Measurements from ENCODE around the gene ZP1.

Gene ZP1

GRCh38 chr11:60910281-60910687, 42.9 kb downstream of the ZP1 start:
- no peak for DNase-seq (ENCODE audit: low read depth)

DNA sequence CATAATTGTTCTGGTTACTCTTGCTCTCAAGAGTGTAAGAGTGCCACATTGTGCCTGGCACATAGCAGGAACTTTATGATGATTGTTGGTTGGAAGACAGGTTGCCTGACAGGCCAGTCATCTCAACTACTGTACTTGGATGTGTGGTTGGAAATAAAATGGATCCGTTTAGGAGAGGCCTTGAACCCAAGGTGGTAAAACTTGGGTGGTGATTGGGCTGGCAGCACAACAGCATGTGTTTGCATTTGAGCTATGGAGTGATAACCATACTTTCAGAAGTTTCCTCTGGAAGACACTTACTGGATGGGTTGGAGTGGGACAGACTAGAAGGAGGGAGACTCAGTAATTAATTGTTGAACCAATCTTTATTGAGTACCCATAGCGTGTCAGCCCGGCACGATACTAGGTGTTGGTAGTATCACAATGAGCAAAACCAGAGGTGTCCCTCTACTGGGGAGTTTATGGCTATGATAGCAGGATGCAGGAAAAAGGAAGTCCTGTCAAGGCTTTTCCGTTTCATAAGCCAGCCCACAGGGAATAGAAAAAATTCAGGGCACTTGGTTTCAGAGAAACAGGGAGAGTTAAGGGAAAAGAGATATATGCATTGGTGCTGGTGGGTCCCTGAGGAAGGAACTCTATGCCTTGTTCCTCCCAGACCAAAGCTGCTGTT, 43.5 kb downstream of the ZP1 start:
- DNase-seq (ENCODE audit: low read depth) = no peak

- no peak for DNase-seq (ENCODE audit: low read depth)
Measured at GRCh38 chr11:60912223-60912850, 45.0 kb downstream of the ZP1 start.

GRCh38 chr11:60912851-60913528, 45.6 kb downstream of the ZP1 start:
- DNase-seq (ENCODE audit: low read depth) = no peak

- peak; percentile 86 for DNase-seq (ENCODE audit: low read depth)
Measured at GRCh38 chr11:60913793-60914632, 46.7 kb downstream of the ZP1 start, which contains the start of gene TMEM109. Gene TMEM109, plus strand, starts transcription at chr11:60914158. Its CDS starts 5,536 bp downstream, at chr11:60919694.

DNA sequence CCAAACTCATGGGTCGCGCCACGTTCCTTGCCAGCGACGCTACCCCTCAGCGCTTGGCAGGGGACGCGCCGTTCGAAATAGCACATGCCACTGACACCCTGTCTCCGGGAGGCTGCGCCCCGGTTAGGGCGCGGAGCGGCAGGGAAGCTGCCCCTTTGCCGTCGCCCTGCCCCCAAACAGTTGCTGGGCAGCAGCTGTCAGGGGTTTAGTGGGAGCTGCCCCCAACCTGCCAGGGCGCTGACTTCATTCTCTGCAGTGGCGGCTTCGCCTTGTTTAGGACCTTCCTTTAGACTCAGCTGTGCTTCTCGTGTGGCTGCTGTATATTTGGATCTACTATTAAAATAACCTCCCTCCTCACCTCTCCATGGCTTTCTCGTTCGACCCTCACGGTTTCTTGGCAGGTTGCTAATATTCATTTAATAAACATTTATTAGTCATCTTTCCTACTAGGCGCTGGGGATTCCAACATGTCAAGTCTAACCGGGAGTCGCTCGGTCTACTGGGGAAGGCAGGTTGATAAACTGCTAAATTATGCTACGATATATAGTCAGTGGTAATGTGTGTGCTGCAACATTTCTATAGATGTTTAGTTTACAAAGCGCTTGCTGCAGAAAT, 47.4 kb downstream of the ZP1 start:
- DNase-seq (ENCODE audit: low read depth) = peak; percentile 34

- DNase-seq (ENCODE audit: low read depth) = peak; percentile 29
Measured at GRCh38 chr11:60915248-60915914, 48.0 kb downstream of the ZP1 start.

DNA sequence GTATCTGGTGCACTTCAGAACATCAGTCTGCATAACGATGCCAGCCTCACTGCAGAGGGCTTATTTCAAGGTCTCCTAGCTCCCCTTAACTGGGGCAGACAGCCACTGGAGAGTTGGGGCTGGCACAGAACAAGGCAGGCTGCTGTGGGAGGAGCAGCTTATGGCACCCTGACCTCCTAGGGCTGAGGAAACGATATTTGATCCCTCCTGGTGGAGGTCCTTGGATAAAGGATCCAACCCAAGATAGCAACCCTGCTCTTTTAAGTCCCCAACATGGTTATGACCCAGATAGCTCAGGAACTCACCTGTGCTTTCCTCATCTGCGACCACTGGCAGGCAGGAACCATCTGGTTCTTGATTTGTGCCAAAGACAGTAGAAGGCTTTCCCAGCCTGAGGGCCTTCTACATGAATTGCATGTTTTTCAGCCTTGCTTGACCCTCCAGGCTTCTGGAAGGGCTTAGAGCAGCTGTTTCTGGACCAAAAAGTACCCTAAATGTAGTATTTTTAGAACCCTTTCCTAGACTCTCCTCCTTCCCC, 49.4 kb downstream of the ZP1 start:
- DNase-seq (ENCODE audit: low read depth) = no peak

- DNase-seq (ENCODE audit: low read depth) = no peak
Measured at GRCh38 chr11:60917267-60917666, 49.9 kb downstream of the ZP1 start.

- peak; percentile 57 for DNase-seq (ENCODE audit: low read depth)
Measured at GRCh38 chr11:60918251-60918938, 51.1 kb downstream of the ZP1 start.

DNA sequence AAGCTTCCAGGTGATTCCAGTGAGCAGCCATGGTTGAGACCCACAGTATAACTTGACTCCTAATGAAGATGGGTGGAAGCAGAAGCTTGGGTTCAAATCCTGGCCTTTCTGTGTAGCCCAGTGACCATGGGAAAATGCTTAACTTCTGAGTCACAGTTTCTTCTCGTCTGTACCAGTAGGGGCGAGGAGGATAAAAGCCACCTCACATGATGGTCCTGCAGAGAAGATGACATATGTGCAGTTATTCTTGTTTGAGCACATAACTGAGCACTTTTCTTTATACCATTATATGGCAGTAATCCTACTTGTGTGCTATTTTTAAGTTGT, 51.6 kb downstream of the ZP1 start:
- peak; percentile 74 for DNase-seq (ENCODE audit: low read depth)

- DNase-seq (ENCODE audit: low read depth) = peak; percentile 7
Measured at GRCh38 chr11:60919320-60919719, 52.0 kb downstream of the ZP1 start.

- DNase-seq (ENCODE audit: low read depth) = no peak
Measured at GRCh38 chr11:60919956-60920355, 52.6 kb downstream of the ZP1 start.

- DNase-seq (ENCODE audit: low read depth) = no peak
Measured at GRCh38 chr11:60921259-60921658, 53.9 kb downstream of the ZP1 start.

DNA sequence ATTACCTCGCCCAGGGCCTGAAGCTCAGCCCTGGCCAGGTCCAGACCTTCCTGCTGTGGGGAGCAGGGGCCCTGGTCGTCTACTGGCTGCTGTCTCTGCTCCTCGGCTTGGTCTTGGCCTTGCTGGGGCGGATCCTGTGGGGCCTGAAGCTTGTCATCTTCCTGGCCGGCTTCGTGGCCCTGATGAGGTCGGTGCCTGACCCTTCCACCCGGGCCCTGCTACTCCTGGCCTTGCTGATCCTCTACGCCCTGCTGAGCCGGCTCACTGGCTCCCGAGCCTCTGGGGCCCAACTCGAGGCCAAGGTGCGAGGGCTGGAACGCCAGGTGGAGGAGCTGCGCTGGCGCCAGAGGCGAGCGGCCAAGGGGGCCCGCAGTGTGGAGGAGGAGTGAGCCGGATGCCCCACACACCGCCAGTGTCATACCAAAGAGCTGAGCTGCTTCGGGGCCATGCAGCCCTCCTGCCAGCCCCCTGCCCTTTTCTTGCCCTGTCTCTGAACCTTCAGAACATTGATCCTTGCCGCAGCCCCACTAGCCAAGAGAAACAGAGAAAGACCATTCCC, 54.5 kb downstream of the ZP1 start:
- DNase-seq (ENCODE audit: low read depth) = no peak

- no peak for DNase-seq (ENCODE audit: low read depth)
Measured at GRCh38 chr11:60922906-60923305, 55.6 kb downstream of the ZP1 start.

DNA sequence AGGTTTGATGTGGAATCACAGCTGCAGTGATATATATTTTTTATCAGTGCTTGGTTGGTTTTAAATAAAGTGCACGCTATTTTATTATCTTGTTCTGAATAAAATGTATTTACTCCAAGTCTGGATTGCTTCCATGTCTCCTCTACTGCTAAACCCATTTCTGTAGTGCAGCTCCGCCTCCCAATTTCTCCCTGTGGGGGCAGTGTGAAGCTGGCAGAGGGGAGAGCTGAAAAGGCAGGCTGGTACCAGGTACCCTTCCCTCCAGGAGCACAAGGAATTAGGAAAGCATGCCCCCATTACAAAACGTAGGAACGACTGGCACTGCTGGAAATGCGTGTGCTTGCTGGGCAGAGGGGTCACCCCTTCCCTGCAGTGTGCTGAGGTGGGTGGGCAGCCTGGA, 56.0 kb downstream of the ZP1 start:
- DNase-seq (ENCODE audit: low read depth) = no peak

DNA sequence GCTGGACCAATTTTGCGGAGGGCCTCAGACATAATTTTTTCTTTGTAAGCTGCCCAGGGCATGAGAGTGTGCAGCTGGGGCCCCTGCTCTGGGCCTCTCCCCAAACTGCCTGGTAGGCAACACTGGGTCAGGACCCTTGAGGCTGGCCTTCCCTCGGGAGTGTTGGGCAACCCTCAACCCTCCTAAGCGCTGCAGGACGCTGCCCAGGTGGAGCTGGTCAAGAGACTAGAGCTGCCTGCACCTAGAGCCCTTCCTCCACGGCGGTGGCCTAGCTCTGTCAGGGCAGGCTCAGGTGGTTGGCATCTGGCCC, 56.4 kb downstream of the ZP1 start:
- DNase-seq (ENCODE audit: low read depth) = no peak

DNA sequence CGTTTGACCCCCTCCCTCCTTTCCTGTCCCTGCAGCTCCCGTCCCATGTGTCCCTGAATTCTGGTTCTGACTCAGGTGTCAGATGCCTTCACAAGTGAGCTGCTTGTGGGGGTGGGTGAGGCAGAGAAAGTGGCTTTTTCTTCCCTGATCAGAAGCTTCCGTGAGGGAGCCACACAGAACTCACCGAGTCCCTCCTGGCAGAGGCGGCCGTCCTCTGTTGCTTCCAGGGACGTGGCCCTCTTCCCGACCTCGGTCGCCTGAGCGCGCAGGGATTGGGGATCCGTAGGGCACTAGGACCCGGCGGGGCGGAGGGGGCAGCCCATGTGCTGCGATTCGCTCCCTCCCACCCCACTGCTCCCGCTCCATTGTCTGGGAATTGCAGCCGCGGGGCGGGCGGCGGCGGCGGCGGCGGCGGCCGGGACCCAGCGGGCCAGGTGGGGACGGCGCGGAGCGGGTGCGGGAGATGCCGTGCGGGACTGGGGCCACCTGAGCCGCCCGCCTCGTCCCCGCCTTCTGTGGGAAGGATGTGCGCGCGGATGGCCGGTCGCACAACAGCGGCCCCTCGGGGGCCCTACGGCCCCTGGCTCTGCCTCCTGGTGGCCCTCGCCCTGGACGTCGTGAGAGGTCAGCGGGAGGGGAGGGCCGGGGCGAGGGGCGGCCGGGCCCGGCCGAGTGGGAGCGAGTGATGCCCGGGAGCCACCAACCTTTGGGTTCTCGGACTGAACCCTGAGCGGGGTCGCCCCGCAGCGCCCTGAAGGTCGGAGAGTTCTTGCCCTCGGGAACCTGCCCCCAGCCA, 57.0 kb downstream of the ZP1 start, which contains the start of gene TMEM132A:
TSS of gene TMEM132A (plus strand) at position 351 of the 796 bp plus-strand sequence. CDS start at position 525, 174 bp downstream.
- DNase-seq (ENCODE audit: low read depth) = peak; percentile 67

Data from amniotic epithelial cell (primary cell).